ENCODE measurements around the gene B3GNT2. TPM values are rescaled to one million over a fixed set of nuclear protein-coding genes. Genes with fewer than 3 reads are reported as not detected.

Gene B3GNT2
- polyA plus RNA-seq, 1 donor from 2014 or later, result 5.8 TPM

DNA sequence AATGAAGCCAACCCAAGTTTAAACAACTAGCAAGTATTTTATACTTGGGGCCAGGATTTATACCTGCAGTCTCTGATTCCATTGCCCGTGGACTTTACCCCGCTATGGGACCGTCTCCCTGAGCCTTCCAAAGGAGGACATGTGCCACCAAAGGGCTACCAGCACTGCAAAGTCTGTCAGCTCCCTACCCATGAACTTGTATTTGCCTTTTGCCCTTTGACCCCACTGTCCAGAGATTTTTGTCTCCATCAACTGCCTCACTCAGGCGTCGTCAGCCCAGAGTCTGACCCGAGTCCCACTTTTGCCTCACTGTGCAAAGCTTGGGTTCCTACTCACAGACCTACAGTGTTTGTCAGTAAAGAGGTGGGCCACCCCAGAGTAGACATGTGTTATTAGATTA, 40.6 kb downstream of the B3GNT2 start:
- Histone ChIP-seq H3K36me3 (ENCODE audit: insufficient read depth, low read length) (no peaks in the 10 kb centered on the region), H3F3A (ENCODE audit: insufficient read depth, low read length, poor library complexity, severe bottlenecking) (no peaks in the 10 kb centered on the region), H3K27me3 (ENCODE audit: insufficient read depth, low read depth, low read length) (no peaks in the 10 kb centered on the region), H3K9ac (ENCODE audit: low read length) (no peak overlapping the region), H3K4me2 (ENCODE audit: low read length) (no peak overlapping the region), H2AFZ (ENCODE audit: low read depth, low read length) (no peak overlapping the region), H3K9me3 (ENCODE audit: low read length) (no peaks in the 10 kb centered on the region), H3K9me2 (ENCODE audit: insufficient read depth, low read length) (no peaks in the 10 kb centered on the region), H4K20me1 (ENCODE audit: insufficient read depth) (no peaks in the 10 kb centered on the region), H3K27ac (ENCODE audit: low read length) (no peak overlapping the region), H3K4me3 (ENCODE audit: low read length) (no peak overlapping the region), H3K79me2 (replicated peaks; ENCODE audit: insufficient read depth, low read length) (no peaks in the 10 kb centered on the region)
- TF ChIP-seq EP300 (conservative IDR thresholded peaks at IDR 0.05; ENCODE audit: poor library complexity, severe bottlenecking) (no peak), EZH2 (IDR thresholded peaks at IDR 0.05; ENCODE audit: borderline replicate concordance, insufficient read depth, low read length, poor library complexity, severe bottlenecking) (no peak), RAD21 (conservative IDR thresholded peaks at IDR 0.05) (no peak), TAF1 (IDR thresholded peaks at IDR 0.05; ENCODE audit: low read depth) (no peak), SMC3 (conservative IDR thresholded peaks at IDR 0.05; ENCODE audit: poor library complexity) (no peak), POLR2AphosphoS5 (IDR thresholded peaks at IDR 0.05) (no peak), MXI1 (conservative IDR thresholded peaks at IDR 0.05; ENCODE audit: poor library complexity, severe bottlenecking) (no peak)
- TF ChIP-seq, protein P1, sequence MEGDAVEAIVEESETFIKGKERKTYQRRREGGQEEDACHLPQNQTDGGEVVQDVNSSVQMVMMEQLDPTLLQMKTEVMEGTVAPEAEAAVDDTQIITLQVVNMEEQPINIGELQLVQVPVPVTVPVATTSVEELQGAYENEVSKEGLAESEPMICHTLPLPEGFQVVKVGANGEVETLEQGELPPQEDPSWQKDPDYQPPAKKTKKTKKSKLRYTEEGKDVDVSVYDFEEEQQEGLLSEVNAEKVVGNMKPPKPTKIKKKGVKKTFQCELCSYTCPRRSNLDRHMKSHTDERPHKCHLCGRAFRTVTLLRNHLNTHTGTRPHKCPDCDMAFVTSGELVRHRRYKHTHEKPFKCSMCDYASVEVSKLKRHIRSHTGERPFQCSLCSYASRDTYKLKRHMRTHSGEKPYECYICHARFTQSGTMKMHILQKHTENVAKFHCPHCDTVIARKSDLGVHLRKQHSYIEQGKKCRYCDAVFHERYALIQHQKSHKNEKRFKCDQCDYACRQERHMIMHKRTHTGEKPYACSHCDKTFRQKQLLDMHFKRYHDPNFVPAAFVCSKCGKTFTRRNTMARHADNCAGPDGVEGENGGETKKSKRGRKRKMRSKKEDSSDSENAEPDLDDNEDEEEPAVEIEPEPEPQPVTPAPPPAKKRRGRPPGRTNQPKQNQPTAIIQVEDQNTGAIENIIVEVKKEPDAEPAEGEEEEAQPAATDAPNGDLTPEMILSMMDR (IDR thresholded peaks at IDR 0.05; ENCODE audit: poor library complexity, severe bottlenecking), result no peak

DNA sequence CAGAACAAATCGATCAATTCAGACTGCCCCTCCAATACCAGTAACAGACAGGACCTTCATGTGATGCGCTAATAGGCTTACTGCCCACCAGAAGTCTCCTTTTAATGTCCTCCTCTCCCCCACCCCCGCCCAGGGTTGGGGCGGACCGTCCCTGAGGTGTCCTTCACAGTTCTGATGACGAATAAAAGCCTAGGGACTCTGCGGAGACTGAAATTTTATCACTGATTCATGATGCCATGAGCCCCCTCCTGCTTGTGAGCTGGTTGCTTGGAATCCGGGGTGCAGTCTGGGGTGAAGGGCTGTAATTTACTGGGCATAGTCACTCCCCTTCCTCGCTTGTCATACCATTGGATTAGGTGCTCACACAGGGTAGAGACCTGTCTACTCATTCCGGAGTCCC, 42.3 kb downstream of the B3GNT2 start:
- H3K4me3 ChIP-seq (ENCODE audit: low read length), result no peak overlapping the region
- no peak overlapping the region for H3K9ac ChIP-seq (ENCODE audit: low read length)
- H3K4me2 ChIP-seq (ENCODE audit: low read length), result no peak overlapping the region
- no peaks in the 10 kb centered on the region for H3K9me2 ChIP-seq (ENCODE audit: insufficient read depth, low read length)
- no peak overlapping the region for H3K27ac ChIP-seq (ENCODE audit: low read length)
- H3F3A ChIP-seq (ENCODE audit: insufficient read depth, low read length, poor library complexity, severe bottlenecking), result no peaks in the 10 kb centered on the region
- no peak for TF ChIP-seq MXI1 (conservative IDR thresholded peaks at IDR 0.05; ENCODE audit: poor library complexity, severe bottlenecking)
- TF ChIP-seq EP300 (conservative IDR thresholded peaks at IDR 0.05; ENCODE audit: poor library complexity, severe bottlenecking), result no peak
- TF ChIP-seq TAF1 (IDR thresholded peaks at IDR 0.05; ENCODE audit: low read depth), result no peak
- TF ChIP-seq SMC3 (conservative IDR thresholded peaks at IDR 0.05; ENCODE audit: poor library complexity), result no peak
- TF ChIP-seq RAD21 (conservative IDR thresholded peaks at IDR 0.05), result no peak
- no peak for TF ChIP-seq EZH2 (IDR thresholded peaks at IDR 0.05; ENCODE audit: borderline replicate concordance, insufficient read depth, low read length, poor library complexity, severe bottlenecking)
- TF ChIP-seq, protein P1 (IDR thresholded peaks at IDR 0.05; ENCODE audit: poor library complexity, severe bottlenecking), result no peak
- TF ChIP-seq POLR2AphosphoS5 (IDR thresholded peaks at IDR 0.05), result no peak
- TF ChIP-seq, protein P2, sequence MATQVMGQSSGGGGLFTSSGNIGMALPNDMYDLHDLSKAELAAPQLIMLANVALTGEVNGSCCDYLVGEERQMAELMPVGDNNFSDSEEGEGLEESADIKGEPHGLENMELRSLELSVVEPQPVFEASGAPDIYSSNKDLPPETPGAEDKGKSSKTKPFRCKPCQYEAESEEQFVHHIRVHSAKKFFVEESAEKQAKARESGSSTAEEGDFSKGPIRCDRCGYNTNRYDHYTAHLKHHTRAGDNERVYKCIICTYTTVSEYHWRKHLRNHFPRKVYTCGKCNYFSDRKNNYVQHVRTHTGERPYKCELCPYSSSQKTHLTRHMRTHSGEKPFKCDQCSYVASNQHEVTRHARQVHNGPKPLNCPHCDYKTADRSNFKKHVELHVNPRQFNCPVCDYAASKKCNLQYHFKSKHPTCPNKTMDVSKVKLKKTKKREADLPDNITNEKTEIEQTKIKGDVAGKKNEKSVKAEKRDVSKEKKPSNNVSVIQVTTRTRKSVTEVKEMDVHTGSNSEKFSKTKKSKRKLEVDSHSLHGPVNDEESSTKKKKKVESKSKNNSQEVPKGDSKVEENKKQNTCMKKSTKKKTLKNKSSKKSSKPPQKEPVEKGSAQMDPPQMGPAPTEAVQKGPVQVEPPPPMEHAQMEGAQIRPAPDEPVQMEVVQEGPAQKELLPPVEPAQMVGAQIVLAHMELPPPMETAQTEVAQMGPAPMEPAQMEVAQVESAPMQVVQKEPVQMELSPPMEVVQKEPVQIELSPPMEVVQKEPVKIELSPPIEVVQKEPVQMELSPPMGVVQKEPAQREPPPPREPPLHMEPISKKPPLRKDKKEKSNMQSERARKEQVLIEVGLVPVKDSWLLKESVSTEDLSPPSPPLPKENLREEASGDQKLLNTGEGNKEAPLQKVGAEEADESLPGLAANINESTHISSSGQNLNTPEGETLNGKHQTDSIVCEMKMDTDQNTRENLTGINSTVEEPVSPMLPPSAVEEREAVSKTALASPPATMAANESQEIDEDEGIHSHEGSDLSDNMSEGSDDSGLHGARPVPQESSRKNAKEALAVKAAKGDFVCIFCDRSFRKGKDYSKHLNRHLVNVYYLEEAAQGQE (IDR thresholded peaks at IDR 0.05; ENCODE audit: borderline replicate concordance), result no peak
- no peaks in the 10 kb centered on the region for H3K36me3 ChIP-seq (ENCODE audit: insufficient read depth, low read length)
- no peaks in the 10 kb centered on the region for H4K20me1 ChIP-seq (ENCODE audit: insufficient read depth)
- no peaks in the 10 kb centered on the region for H3K9me3 ChIP-seq (ENCODE audit: low read length)
- H3K27me3 ChIP-seq (ENCODE audit: insufficient read depth, low read depth, low read length), result no peaks in the 10 kb centered on the region
- H2AFZ ChIP-seq (ENCODE audit: low read depth, low read length), result no peak overlapping the region
- H3K79me2 ChIP-seq (replicated peaks; ENCODE audit: insufficient read depth, low read length), result no peaks in the 10 kb centered on the region

Data from neural cell (in vitro differentiated cells).